NT2/D1 (cell line): ENCODE measurements around the gene ARL6IP6.

Source experiments
- SUZ12 ChIP-seq: IDR thresholded peaks from 2 replicates; pipeline ENCODE4 v1.6.1; 2011; ENCODE audit not compliant: insufficient read length, insufficient read depth; ENCODE audit errors: extremely low read depth
- YY1 ChIP-seq: IDR thresholded peaks from 2 replicates; pipeline ENCODE4 v1.6.1; 2011; ENCODE audit not compliant: insufficient read length, insufficient read depth
- ZNF274 ChIP-seq: IDR thresholded peaks from 2 replicates; pipeline ENCODE4 v1.6.1; 2011; ENCODE audit warnings: mild to moderate bottlenecking, low read depth, low read length

DNA sequence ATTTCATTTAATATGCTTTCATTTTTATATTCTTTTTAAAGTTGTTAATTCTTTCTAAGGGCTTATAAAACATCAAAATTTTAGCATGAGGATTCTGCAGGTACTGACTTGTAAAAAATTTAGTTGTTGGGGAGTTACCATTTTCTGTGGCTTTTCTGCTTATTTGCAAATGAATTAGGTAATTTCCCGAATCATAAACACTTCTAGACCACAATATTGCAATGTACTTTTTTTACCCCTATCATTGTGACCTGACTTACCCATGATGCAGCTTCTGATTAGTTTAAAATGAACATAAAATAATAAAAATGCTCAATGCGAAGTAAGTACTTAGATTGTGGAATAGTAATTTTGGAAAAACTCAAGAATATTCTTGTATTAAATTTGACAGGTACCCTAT is 11.4 kb downstream of the ARL6IP6 start:
- no peak for TF ChIP-seq ZNF274
- no peak for TF ChIP-seq YY1
- TF ChIP-seq SUZ12 = no peak
